SU-DHL-6 (cell line): ENCODE results near the gene PDZD2.
"Not testable (repeated sequence)": the region's sequence is repeated elsewhere in the genome, so short reads cannot be mapped to it uniquely, and the experiment has no call there.

ENCODE experiments used
- H2AFZ ChIP-seq: fragments of 200-600 bp; sonication (generic); 2 replicates; pipeline ENCODE4 v1.6.1; 2014; ENCODE audit warnings: low read depth, mild to moderate bottlenecking, moderate library complexity, mixed read lengths, antibody characterized with exemption, low read length; ENCODE audit not compliant: severe bottlenecking
- H3F3A ChIP-seq: fragments of 200-600 bp; shearing (Covaris generic); 2 replicates; pipeline ENCODE4 v1.6.0; 2016; ENCODE audit warnings: antibody characterized with exemption, mild to moderate bottlenecking; ENCODE audit not compliant: insufficient read depth
- H3K27ac ChIP-seq: fragments of 200-600 bp; sonication (generic); 2 replicates; pipeline ENCODE4 v1.5.1; 2016; ENCODE audit warnings: low read depth, mild to moderate bottlenecking, low read length, moderate library complexity, mixed read lengths
- H3K27me3 ChIP-seq: fragments of 200-600 bp; sonication (generic), shearing (Covaris generic); 2 replicates; pipeline ENCODE4 v1.6.0; 2014; ENCODE audit warnings: mild to moderate bottlenecking, low read length
- H3K36me3 ChIP-seq: fragments of 200-600 bp; sonication (generic); 2 replicates; pipeline ENCODE4 v1.6.1; 2014; ENCODE audit warnings: mild to moderate bottlenecking, low read length, mixed read lengths
- H3K4me2 ChIP-seq: fragments of 300-600, 200-600 bp; shearing (Covaris generic), sonication (generic); 2 replicates; pipeline ENCODE4 v1.6.0; 2014; ENCODE audit warnings: low read length, low read depth, mild to moderate bottlenecking; ENCODE audit not compliant: poor library complexity, severe bottlenecking
- H3K4me3 ChIP-seq: fragments of 200-600 bp; sonication (generic); 2 replicates; pipeline ENCODE4 v1.5.1; 2014; ENCODE audit warnings: antibody characterized with exemption, low read length, mild to moderate bottlenecking, mixed read lengths; ENCODE audit not compliant: insufficient read depth, poor library complexity, severe bottlenecking
- H3K79me2 ChIP-seq: fragments of 200-600 bp; sonication (generic); 2 replicates; pipeline ENCODE4 v1.6.1; 2014; ENCODE audit warnings: mild to moderate bottlenecking, low read length, moderate library complexity; ENCODE audit not compliant: insufficient read depth
- H3K9ac ChIP-seq: fragments of 200-600 bp; sonication (generic); 2 replicates; pipeline ENCODE4 v1.7.0; 2014; ENCODE audit warnings: mild to moderate bottlenecking, low read length
- H3K9me2 ChIP-seq: fragments of 200-600 bp; sonication (generic); replicated peaks from 2 replicates; pipeline ENCODE4 v1.6.1; 2014; ENCODE audit warnings: low read length; ENCODE audit not compliant: insufficient read depth
- H3K9me3 ChIP-seq: fragments of 200-600 bp; sonication (generic); 2 replicates; pipeline ENCODE4 v1.6.1; 2014; ENCODE audit warnings: low read length, mixed read lengths; ENCODE audit not compliant: insufficient read depth
- H4K20me1 ChIP-seq: fragments of 200-600 bp; sonication (generic); 2 replicates; pipeline ENCODE4 v1.6.1; 2014; ENCODE audit warnings: low read depth, mild to moderate bottlenecking, antibody characterized with exemption, low read length, moderate library complexity, mixed read lengths
- CTCF ChIP-seq: fragments of 200-600 bp; sonication (generic); IDR thresholded peaks from one replicate; pipeline ENCODE4 v1.5.1; 2017; ENCODE audit warnings: antibody characterized with exemption, mild to moderate bottlenecking, low read length, moderate library complexity; ENCODE audit not compliant: insufficient read depth, poor library complexity, severe bottlenecking
- EZH2phosphoT487 ChIP-seq: fragments of 200-600 bp; sonication (generic), shearing (Covaris generic); conservative IDR thresholded peaks from 2 replicates; pipeline ENCODE4 v1.6.1; 2018; ENCODE audit warnings: mild to moderate bottlenecking, antibody characterized with exemption, low read length, moderate library complexity, mixed read lengths

PDZD2 gene

GRCh38 chr5:31759925-31760324, 121.0 kb downstream of the PDZD2 start:
- Histone ChIP-seq H3K79me2 (no peaks in the 10 kb centered on the region), H3K9me2 (no peaks in the 10 kb centered on the region), H3K36me3 (no peaks in the 10 kb centered on the region), H3K27ac (no peak overlapping the region), H2AFZ (no peak overlapping the region), H3K4me2 (no peak overlapping the region), H3K9me3 (no peaks in the 10 kb centered on the region), H3F3A (no peaks in the 10 kb centered on the region), H4K20me1 (no peaks in the 10 kb centered on the region), H3K27me3 (no peaks in the 10 kb centered on the region), H3K9ac (no peak overlapping the region), H3K4me3 (no peak overlapping the region)
- TF ChIP-seq CTCF: no peak
- TF ChIP-seq EZH2phosphoT487: no peak

- no peaks in the 10 kb centered on the region for H3K36me3 ChIP-seq
- no peaks in the 10 kb centered on the region for H3K27me3 ChIP-seq
- no peaks in the 10 kb centered on the region for H3F3A ChIP-seq
- H3K9ac ChIP-seq: no peak overlapping the region
- H3K9me2 ChIP-seq: no peaks in the 10 kb centered on the region
- H3K4me3 ChIP-seq: no peak overlapping the region
- H3K79me2 ChIP-seq: no peaks in the 10 kb centered on the region
- H3K9me3 ChIP-seq: no peaks in the 10 kb centered on the region
- no peaks in the 10 kb centered on the region for H4K20me1 ChIP-seq
- TF ChIP-seq CTCF (no peak), EZH2phosphoT487 (no peak)
- no peak overlapping the region for H2AFZ ChIP-seq
- H3K4me2 ChIP-seq: no peak overlapping the region
- no peak overlapping the region for H3K27ac ChIP-seq
Measured at GRCh38 chr5:31761877-31762276, 122.9 kb downstream of the PDZD2 start.

GRCh38 chr5:31763424-31763823, 124.5 kb downstream of the PDZD2 start:
- Histone ChIP-seq H3K9ac (no peak overlapping the region), H3K9me2 (no peaks in the 10 kb centered on the region), H3K27me3 (no peaks in the 10 kb centered on the region), H3K9me3 (no peaks in the 10 kb centered on the region), H3K36me3 (no peaks in the 10 kb centered on the region), H3K79me2 (no peaks in the 10 kb centered on the region), H4K20me1 (no peaks in the 10 kb centered on the region), H3K4me3 (no peak overlapping the region), H3K4me2 (no peak overlapping the region), H3F3A (no peaks in the 10 kb centered on the region), H3K27ac (no peak overlapping the region), H2AFZ (no peak overlapping the region)
- no peak for TF ChIP-seq EZH2phosphoT487
- no peak for TF ChIP-seq CTCF

- H3K36me3 ChIP-seq, H3F3A ChIP-seq, H3K27ac ChIP-seq, H3K4me3 ChIP-seq, H4K20me1 ChIP-seq, H3K9me2 ChIP-seq, H3K9ac ChIP-seq, H3K4me2 ChIP-seq, H3K9me3 ChIP-seq, H3K27me3 ChIP-seq, H2AFZ ChIP-seq, H3K79me2 ChIP-seq: not testable (repeated sequence)
Measured at GRCh38 chr5:31764687-31765086, 125.8 kb downstream of the PDZD2 start.
